LNCAP (cell line): ENCODE measurements around the gene GPBAR1.

Experiments
- CTCF ChIP-seq: fragments of 450-650 bp; IDR thresholded peaks from 2 replicates; pipeline ENCODE4 v1.5.1; 2017; ENCODE audit warnings: mild to moderate bottlenecking

The GPBAR1 gene

GRCh38 chr2:218264773-218265561, 4.2 kb downstream of the GPBAR1 start:
- no peak for TF ChIP-seq CTCF

GRCh38 chr2:218265626-218266025, 4.8 kb downstream of the GPBAR1 start:
- no peak for TF ChIP-seq CTCF

- TF ChIP-seq CTCF, result no peak
These were observed 5.6 kb downstream of the GPBAR1 start for GRCh38 chr2:218266316-218266979.

GRCh38 chr2:218267259-218267658, 6.4 kb downstream of the GPBAR1 start:
- no peak for TF ChIP-seq CTCF

GRCh38 chr2:218269900-218270720, 9.3 kb downstream of the GPBAR1 start, which contains the start of the genes AAMP and PNKD:
TSS of gene AAMP (minus strand) at chr2:218270137. CDS start at chr2:218270086, 51 bp downstream.
TSS of gene PNKD (plus strand) at chr2:218270519. CDS start at chr2:218270536, 17 bp downstream.
- TF ChIP-seq CTCF, result no peak

- TF ChIP-seq CTCF, result no peak
These were observed 10.1 kb downstream of the GPBAR1 start for GRCh38 chr2:218270721-218271486.

GRCh38 chr2:218271487-218271797, 10.6 kb downstream of the GPBAR1 start:
- no peak for TF ChIP-seq CTCF
